ENCODE measurements around the gene RPL29.
A peak's percentile ranks its signal among the peaks of the same experiment; 100 is the strongest.
"Not testable (repeated sequence)": the region's sequence is repeated elsewhere in the genome, so short reads cannot be mapped to it uniquely, and the experiment has no call there.

The RPL29 gene

DNA sequence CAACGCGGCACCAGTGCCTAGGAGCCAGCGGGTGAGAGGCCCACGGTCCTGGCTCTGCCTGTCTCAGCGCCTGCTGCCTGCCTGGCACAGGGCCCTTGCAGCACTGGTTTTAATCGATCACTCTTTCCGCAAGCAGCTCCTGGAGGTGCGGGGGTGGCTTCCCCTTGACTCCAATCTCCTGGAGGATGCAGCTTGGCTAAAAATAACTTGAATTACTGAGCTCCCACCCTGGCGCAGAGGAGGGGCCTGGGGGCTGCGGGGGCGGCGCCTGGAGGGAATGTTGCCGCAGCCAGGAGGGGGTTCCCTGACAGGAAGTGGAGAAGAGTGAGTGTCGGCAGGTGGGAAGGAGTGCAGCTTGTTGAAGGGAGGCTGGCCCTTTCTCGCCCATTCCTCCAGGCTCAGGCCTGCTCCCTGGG lies 9.9 kb upstream of the RPL29 start:
- no peak for DNase-seq

DNA sequence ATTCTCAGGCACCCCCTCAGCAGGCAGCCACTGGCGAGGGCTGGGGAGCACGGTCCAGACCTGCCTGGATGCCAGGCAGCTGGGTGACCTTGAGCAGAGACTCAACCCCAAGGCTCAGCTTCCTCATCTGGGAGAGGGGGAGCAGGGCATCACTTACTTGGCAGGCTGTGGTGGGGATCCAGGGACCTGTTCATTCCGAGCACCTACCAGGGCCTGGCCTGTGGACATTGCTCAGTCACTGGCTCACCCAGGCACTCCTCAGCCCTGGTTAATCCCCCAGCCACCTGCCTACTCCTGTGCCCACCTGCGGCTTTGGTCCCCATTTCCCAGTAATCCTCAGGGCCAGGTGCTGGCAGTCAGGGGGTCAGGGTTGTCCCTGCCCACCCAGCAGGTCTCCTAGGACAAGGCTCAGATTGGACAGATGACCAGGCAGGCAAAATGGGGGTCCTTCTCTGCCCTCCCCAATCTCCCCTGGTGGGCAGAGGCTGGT lies 9.3 kb upstream of the RPL29 start:
- no peak for DNase-seq

DNA sequence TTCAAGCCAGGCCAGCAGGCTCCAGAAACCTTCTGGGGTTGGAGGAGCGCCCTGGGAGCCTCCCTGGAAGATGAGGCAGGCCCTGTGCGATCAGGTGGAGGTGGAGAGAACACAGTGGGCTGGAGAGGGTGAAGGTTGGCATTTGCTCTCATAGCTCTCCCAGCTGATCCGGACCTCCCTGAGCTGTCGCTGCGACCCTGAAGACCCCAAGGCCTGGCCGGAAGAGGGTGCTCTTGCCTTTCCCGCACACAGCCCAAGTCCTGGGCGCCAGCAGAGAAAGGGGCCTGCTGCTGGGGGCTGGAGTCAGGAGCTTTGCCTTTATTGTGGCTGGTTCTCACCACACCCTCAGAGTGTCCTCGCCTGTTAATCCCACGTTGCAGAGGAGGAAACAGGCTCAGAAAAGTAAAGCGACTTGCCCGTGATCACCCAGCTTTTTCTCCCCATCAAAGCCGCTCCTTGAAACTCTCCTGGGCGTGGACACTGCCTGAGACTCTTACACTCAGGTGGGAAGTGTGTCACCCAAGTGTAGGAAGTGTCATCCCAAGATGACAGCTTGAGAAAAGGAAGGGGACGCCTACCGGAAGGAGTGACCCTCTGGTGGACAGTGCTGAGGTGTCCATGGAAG lies 8.6 kb upstream of the RPL29 start:
- no peak for DNase-seq

DNA sequence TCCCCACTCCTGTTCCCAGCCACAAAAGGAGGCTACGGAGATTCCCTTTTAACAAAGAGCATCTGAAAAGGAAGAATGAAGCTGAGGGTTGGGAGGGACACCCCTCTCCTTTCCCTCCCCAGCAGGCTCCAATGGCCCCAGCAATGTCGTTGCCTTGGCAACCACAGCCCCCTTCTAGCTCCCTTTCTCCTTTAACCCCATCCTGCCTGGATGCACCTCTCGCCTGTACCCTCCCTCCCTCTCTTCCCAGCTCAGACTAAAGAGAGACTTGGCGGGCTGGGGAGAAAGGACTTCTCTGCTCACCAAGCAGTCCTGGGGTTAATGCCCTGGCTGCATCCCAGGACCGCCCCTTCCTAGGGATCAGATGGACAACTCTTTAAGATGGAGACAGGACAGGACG lies 7.1 kb upstream of the RPL29 start:
- DNase-seq = no peak

DNA sequence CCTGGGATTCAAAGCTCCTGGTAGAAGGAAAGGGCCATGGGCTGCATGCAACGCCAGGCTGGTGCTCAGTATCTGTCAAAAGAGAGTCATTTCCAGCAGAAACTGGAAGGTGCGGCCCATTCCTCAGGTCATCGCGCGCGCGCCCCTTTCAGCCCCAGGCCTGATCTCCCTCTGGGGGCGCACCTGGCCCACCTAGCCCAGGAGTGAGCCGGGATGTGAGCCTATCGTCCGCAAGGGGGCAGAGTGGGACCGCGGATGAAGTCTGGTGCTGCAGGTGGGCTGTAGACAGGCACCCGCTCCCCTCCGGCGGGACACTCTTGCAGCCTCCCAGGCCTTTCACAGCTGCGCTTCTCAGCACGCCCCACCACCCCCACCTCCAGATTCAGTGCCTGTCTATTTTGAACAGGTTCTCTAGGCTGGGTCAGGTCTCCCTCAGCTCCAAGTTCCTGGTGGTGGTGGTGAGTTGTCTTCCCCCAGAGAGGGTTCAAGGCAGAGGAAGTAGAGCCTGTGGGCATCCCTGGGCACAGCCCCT lies 5.8 kb upstream of the RPL29 start:
- DNase-seq = peak; percentile 88

DNA sequence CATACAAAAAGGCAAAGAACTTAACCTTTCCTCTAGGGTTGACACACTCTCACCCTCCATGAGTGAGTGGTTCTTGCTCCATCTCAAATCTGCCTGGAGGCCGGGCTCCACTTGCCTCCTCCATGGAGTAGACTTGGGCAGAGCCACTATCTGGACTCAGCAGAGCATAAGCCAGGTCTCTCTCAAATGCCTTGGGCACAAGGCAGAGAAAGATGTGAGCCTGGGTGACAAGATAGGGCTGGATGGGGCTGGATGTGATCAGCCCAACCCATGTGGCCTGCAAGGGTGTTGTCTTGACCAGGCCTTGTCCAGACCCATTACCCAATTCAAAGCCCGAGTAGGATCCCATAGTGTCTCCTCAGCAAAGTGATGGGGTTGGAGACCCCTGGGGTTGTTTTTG lies 4.2 kb upstream of the RPL29 start:
- no peak for DNase-seq

DNA sequence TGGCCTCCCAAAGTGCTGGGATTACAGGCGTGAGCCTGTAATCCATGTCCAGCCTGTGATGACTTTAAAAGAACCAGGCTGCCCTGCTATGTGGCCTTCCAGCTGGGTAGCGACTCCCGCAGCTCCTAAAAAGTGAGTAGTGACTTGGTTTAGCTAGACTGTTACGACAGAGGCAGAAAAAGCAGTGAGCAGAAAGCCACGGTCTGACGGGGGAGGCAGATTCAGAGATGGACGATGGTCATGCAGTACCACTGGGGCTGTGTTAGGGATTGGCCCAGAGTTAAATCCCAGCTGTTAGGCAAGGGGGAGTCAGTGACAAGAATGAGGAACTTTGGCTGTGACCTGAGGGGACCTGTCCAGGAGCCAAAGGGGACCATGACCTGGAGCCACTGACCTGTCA lies 3.1 kb upstream of the RPL29 start:
- DNase-seq = no peak

DNA sequence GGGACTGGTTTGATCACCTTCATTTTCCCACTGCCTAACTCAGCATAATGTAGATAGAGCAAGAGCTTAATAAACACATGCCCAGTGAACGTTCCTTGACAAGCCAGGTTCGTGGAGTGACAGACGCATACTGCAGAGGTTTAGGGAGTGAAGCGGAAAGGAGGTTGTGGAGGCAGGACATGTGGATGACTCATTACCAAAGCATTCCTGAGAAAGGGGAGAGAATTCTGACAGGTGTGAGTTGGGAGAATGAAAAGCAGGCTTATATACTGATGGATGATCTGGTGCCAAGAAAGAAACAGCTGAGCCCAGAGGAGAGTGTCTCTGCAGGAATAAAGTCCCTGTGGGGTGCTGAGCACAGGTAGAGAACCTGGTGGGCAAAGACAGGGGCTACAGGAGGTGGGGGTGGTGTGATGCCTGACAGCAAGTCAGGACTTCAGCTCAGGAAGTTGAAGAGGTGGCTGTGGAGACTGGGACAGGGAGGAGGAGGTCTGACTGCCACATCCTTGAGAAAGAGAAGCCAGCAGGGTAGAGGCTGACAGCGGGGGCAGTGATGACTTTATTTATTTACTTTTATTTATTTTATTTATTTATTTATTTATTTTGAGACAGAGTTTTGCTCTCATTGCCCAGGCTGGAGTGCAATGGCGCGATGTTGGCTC lies 2.4 kb upstream of the RPL29 start:
- no peak for DNase-seq

DNA sequence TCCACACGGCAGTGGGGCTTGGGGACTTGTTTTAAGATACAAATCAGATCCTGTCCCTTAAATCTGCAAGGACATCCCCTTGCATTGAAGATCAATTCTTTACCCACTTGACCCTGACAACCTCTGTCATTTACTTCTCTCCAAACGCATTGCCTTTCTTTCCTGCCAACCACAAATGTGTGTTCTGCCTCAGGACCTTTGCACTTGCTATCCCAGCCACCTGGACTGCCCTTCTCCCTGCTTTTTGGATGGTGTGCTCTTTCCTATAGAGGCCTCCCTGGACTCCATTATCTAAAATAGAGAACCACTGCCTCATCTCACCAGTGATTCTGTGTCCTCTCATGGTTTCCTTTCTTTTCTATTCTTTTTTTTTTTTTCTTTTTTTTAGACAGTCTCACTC lies 1.5 kb upstream of the RPL29 start:
- no peak for DNase-seq

DNA sequence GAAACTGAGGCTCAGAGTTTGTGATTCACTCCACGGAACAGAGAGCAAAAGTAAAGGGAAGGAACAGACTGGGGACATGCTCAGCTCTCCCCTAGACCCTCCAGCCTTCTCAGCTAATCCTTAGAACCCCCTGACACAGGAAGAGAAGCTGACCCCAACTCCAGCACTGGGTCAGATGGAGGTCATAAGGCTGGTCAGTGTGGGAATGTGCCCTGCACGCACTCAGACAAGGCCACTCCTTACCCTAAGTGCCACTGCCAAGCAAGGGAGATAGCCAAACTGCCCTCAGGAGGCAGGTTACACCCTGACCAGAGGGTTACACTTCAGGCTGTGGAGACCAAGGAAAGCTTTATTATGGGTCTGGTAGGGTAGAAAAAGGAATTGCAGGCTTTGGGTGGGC lies 1.2 kb downstream of the RPL29 start:
- no peak for DNase-seq

DNA sequence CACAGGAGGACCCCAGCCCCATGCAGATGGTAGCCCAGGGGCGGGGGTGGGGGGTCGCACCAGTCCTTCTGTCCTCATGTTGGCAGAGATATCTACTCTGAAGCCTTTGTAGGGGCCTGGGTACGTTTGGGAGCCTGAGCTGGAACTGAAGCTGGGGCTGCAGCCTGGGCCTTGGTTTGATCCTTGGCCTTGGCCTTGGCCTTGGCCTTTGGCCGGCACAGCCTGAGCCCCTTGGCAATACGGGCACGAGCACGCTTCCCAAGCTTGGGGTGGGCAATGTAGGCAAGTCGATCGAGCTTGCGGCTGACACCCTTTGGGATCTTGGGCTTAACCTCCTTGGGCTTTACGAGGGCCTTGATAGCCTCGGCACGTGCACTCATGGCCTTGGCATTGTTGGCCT lies 2.0 kb downstream of the RPL29 start:
- not testable (repeated sequence) for DNase-seq

DNA sequence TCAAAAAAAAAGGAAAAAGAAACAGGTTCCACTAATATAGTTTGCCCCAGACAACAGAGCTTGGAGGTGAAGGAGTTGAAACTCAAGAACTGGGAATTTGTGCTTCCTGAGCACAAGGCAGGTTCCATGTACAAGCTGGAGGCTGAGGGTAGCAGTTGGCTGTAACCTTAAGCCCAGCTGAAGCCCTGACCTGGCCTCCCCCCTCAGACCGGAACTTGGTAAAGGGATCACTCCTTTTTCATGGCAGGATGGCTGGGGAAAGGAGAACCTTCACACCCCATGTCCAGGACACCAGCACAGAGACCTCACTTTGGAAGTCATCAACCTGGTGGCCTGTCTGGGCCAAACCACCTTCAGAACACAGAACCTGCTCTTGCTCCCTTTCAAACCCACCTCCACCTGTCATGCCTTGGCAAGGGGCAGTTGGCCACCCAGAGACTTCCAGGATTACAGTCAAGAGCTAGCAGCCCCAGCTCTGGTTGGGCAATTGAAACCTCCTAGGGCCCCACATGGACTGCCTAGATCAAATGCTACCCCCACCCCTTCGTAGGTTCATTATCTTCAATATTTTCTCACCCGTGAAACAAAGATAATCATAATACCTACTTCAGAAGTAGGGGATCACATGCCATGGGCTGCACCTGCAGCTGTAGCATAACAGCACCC lies 3.5 kb downstream of the RPL29 start:
- DNase-seq = no peak

DNA sequence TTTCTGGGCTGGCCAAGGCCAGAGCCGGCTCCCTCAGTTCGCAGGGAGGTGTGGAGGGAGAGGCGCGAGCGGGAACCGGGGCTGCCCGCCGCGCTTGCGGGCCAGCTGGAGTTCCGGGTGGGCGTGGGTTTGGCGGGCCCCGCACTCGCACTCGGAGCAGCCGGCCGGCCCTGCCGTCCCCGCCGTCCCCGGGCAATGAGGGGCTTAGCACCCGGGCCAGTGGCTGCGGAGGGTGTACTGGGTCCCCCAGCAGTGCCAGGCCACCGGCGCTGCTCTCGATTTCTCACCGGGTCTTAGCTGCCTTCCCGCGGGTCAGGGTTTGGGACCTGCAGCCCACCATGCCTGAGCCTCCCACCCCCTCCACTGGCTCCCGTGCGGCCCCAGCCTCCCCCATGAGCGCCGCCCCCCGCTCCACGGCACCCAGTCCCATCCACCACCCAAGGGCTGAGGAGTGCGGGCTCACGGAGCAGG lies 5.2 kb downstream of the RPL29 start:
- not testable (repeated sequence) for DNase-seq

DNA sequence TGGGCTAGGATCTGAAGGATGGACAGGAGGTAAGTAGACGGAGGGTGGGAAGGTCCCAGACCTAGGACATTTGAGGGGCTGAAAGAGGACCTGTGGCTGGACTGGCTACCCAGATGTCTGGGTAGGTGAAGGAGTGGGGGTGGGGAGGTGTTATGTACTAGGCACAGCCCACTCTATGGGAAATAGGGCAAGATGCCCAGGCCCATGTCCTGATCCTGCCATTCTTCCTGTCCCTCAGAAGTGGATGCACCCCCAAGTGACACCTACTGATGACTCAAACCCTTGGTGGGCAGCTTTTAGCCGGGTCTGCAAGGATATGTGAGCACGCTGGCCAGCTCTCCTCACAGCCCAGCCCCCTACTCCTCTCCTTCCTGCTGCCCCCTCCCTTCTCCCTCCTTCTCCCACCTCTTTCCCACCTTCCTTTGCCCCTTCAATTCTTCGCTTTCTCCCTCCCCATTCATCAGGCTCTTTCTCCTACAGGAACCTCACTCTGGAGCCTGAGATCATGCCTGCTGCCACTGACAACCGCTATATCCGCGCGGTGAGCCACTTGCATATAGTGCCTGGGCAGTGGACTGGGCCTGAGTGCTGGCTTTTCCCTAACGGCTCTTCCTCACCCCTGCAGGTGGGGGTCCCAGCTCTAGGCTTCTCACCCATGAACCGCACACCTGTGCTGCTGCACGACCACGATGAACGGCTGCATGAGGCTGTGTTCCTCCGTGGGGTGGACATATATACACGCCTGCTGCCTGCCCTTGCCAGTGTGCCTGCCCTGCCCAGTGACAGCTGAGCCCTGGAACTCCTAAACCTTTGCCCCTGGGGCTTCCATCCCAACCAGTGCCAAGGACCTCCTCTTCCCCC lies 7.2 kb downstream of the RPL29 start:
- DNase-seq = no peak

DNA sequence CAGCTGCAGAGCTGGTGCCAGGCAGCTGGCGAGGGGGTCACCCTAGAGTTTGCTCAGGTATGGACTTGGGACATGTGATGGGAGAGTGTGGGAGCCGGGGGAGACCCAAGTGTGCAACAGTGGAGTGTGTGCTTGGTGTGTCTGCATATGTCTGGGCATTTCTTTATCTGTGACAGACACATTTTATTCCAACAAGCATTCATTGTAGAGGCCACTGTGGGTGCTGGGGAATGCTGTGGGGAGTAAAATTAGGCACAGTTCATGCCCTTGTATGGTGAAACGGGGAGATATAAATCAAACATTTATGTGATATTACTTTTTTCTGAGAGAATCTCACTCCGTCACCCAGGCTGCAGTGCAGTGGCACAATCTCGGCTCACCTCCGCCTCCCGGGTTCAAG lies 8.1 kb downstream of the RPL29 start:
- DNase-seq = no peak

DNA sequence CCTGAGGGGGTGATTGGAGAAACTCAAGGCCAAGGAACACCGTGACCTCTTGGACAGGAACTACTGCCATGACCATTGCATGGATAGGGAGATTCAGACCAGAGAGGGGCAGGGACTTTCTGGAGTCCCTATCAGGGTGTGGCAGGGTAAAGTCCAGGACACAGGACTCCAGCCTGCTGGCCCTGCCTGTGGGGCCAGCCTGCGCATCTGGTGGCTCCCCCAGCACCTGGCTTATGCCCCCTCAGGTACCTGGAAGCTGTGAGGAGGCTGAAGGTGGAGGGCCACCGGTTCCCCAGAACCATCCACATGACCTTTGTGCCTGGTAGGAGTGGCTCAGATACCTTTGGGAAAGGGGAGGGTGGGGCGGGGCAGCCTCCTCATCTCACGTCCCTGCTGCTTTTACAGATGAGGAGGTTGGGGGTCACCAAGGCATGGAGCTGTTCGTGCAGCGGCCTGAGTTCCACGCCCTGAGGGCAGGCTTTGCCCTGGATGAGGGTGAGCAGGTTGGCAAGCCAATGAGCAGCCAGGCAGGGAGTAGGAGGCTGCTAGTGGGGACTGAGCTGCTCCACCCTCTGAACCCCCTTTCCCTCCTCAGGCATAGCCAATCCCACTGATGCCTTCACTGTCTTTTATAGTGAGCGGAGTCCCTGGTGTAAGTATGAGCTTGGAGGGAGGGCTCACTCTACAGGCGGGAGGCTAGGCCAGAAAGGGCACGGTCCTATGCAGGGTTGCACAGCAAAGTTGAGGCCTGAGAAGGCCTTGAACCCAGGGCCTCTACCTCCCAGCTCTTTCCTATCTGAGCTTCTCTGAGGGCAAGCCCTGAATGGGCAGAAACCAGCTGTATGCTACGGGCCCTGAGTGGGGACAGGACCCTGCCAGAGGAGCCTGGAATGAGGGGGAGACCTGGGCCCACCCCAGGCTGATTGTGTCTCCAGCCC lies 9.4 kb downstream of the RPL29 start:
- no peak for DNase-seq

DNA sequence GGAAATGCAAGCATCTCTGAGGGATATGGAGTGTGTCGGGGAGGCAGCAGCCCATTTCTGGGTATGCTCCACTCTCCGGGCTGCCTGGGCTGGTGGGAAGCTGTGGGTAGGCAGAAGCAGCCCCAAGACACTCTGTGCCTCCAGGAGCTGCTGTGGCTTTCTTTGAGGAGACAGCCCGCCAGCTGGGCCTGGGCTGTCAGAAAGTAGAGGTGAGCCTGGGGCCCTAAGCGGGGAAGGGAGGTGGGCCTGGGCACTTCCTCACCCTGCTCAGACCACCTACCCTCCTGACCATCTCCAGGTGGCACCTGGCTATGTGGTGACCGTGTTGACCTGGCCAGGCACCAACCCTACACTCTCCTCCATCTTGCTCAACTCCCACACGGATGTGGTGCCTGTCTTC lies 10.6 kb downstream of the RPL29 start:
- no peak for DNase-seq

DNA sequence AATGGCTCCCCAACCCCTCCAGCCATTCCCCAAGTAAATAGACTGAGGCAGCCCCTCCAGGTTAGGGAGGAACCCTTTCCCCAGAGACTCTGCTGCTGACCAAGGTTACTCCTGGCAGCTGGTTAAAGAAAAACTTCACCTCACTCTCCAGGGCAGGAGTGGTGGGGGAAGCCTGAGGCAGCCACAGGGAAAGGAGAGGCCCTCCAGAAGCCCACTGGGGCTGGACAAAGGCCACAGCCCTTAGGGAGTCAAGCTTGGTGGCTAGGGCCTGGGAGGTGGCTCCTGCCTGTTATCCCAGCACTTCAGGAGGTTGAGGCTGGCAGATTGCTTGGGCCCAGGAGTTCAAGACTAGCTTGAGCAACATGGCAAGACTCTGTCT lies 11.4 kb downstream of the RPL29 start:
- DNase-seq = no peak

DNA sequence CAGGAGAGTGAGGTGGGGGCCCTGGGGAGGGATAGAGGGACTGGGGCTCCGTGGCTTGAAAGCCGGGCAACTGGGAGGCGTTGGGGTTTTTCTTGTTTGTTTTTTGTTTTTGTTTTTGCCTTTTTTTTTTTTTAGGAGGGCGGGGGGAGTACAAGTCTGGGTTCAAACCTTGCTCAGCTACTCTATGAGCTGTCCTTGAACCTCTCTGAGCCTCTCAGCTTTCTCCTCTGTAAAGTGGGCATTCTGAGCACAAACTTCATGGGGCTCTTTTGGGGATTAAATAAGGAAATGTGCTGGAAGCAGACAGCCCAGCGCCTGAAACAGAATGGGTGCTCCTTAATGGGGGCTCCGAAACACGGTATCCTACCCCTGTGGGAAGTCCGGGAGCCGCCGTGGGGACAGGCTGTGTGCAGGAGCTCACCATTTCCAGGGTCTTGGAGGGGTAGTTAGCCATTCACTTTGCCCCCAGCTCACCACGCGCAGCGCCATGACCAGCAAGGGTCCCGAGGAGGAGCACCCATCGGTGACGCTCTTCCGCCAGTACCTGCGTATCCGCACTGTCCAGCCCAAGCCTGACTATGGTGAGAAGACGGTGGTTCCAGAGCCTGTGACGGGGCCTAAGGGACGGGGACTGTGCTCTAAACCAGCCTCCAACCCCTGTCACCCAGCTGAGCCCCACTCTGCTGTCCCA lies 12.0 kb downstream of the RPL29 start:
- no peak for DNase-seq

DNA sequence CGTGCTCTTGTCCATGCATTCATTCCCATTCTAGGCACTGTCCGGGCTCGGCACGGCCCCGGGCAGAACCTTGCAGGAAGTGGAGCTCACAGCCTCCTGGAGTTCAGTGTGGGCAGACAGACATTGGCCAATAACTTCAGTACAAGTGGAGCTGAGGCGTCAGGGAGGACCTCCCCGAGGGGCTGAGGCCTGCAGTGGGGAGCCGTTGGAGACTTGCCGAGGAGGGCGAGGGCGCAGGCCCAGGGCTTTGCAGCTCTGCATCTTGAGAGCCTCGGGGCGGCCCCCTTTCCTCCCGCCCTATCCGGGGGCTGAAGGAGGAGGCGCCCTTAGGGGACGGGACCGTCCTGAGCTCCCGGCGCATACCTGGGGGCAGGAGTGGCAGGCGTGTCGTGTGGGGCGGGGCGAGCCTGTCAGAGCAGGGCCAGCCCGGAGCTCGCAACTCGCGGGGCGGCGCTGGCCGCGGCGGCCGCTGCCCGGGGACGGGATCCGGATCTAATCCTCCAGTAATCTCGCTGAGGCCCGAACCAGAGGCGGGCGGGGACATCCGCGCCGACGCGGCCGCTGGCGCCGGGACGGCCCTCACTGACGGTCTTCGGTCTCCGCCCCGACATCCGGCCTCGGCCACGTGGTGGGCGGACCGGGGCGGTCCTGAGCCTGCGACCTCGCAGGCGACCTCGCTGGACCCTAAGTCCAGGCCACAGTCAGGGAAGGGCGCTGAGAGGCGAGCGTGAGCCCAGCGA lies 12.7 kb downstream of the RPL29 start, which contains the start of gene ACY1:
TSS of gene ACY1 (plus strand) at position 698 of the 740 bp plus-strand sequence. CDS start 530 bp downstream, outside the sequence.
- peak; percentile 60 to 77 for DNase-seq

Data from CD4-positive, alpha-beta T cell treated with Interleukin-4 for 1 hour (primary cell).